GM19099 (cell line): ENCODE measurements around the gene RXRG.

Source experiments
- POLR2A ChIP-seq: IDR thresholded peaks from 3 replicates; pipeline ENCODE4 v1.6.1; 2011; ENCODE audit warnings: low read depth; ENCODE audit not compliant: insufficient read length; ENCODE audit errors: extremely low read depth

Gene RXRG

GRCh38 chr1:165444897-165445370, at the start of gene RXRG:
Gene RXRG, minus strand, starts transcription at chr1:165445126. Its CDS starts 233 bp downstream, at chr1:165444893.
- no peak for TF ChIP-seq POLR2A

GRCh38 chr1:165492845-165493373, 48.0 kb upstream of the RXRG start:
- TF ChIP-seq POLR2A = no peak

DNA sequence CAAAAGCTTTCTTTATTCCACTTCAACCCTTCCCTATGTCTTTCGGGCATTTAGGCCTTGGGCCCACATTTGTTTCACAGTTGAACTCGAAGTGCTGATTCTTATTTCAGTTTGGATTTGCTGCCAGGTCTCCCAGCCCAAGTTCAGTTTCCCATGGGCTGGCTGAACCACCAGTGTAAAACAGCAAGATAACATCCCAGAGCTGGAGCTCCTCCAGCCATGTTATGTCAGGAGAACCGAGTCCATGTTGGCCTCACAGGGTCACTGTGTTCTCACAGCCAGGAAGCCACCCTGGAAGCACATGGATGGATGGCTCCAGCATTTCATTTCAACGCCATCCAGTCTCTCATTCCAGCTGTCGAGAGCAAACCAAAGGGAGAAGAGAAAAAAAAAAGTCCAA, 45.2 kb upstream of the RXRG start:
- TF ChIP-seq POLR2A = no peak

GRCh38 chr1:165487921-165488320, 43.0 kb upstream of the RXRG start:
- no peak for TF ChIP-seq POLR2A

DNA sequence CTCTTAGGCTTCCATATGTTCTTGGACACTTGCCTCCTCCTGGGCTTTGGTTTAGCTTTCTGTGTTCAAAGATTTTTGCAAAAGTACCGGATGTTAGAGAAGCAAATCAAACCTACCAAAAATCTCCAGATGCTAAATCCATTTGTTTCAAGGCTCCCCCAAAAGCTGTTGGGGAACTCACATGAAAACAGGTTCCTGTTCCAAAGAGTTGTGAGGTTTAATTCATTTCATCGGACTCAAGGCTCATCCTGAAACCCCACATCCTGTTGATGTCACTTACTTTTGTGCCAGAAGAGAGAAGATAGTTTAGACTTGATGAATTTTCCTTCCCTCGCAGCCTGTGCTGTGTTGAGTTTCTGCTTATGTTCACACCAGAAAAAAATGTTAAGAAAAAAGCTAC, 41.7 kb upstream of the RXRG start:
- TF ChIP-seq POLR2A = no peak

GRCh38 chr1:165485716-165486115, 40.8 kb upstream of the RXRG start:
- TF ChIP-seq POLR2A = no peak

DNA sequence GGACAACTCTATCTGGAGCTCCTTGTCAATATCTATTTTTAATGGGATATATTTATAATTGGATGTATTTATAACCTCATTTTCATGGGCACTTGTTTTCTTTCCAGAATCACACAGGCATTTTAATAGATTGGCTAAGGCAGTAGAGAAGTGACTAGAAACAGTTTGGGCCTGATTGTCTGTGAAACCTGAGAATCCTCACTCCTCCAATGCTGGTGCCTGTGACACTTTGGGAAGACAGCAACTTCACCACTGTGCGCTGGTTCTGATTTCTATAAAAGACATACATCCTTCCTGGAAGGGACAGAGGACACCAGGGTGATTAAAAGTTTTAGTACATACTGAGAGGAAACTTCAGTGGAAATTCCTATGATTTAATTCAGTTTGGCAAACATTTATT, 39.6 kb upstream of the RXRG start:
- TF ChIP-seq POLR2A = no peak

DNA sequence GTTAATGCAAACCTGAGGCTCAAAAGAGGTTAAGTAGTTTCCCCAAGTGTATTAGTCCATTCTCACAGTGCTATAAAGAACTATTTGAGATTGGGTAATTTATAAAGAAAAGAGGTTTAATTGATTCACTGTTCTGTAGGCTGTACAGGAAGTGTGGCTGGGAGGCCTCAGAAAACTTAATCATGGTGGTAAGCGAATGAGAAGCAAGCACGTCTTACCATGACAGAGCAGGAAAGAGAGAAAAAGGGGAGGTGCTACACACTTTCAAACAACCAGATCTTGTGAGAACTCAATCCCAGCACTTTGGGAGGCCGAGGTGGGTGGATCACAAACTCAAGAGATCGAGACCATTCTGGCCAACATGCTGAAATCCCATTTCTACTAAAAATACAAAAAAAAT, 38.5 kb upstream of the RXRG start:
- TF ChIP-seq POLR2A = no peak

GRCh38 chr1:165481820-165482532, 37.0 kb upstream of the RXRG start:
- TF ChIP-seq POLR2A = no peak

- TF ChIP-seq POLR2A = no peak
Measured at GRCh38 chr1:165476776-165477175, 31.9 kb upstream of the RXRG start.

GRCh38 chr1:165474196-165474595, 29.3 kb upstream of the RXRG start:
- no peak for TF ChIP-seq POLR2A

- TF ChIP-seq POLR2A = no peak
Measured at GRCh38 chr1:165473081-165473480, 28.2 kb upstream of the RXRG start.

DNA sequence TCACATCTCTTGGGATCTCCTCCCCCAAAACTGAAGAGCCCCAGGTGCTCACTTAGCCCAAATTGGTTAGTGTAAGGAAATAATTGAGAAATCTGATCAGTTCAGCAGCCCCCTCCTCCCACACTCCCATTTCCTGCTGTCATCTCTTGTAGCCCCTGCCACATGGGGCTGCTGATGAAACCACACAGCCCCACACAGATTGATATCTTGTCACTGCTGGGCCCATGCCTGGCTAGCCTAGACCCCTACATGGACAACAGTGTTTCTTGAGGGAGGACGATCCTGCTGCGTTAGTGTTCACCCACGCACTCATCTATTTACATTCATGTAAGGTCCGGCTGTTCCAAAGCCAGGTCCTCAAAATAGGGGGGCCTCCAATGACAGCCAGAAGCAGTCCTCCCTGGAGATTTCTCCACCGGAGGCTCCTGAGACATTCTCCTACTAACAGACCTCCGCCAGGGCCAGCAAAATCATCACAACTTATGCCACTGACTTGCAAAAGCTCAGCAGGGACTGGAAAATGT, 23.9 kb upstream of the RXRG start:
- no peak for TF ChIP-seq POLR2A

GRCh38 chr1:165468253-165468652, 23.3 kb upstream of the RXRG start:
- TF ChIP-seq POLR2A = no peak

DNA sequence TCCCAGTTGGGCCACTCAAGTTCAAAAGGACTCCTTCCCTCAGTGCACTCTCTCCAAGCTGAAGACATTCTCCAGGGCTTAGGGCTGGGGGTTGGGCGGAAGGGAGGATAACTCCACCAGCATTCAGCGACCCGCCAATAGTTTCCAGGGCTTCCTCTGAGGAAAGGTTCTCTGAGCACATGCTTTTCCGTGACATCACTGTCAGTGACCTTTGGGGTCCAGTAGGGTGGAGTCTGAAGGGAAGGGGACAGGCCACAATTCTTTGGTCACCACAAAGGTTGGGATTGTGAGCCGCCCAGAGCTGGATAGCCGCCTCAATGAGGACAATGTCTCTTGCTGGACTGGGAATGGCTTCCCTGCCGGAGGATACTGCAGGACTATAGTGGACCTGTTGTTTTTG, 22.8 kb upstream of the RXRG start:
- no peak for TF ChIP-seq POLR2A

DNA sequence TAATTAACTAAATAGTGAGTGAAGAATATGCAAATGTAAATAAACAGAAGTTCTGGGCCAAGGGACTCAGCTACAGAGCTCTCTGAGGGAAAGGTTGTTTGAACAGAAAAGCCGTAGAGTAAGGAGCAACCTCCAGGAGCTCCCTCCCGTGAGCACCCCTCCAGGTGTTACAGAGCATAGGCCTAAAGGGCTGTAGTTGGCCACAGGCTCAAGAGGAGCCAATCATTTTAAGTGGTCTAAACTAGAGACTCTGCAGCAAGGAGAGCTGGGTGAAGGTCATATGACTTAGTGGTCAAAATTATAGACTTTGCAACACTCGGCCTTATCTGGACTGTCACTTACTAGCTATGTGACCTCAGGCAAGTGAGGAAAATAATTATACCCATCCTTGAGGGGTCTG, 19.1 kb upstream of the RXRG start:
- TF ChIP-seq POLR2A = no peak
